IMR-90 (cell line): ENCODE results near the gene PLCB4. TPM values are rescaled to one million over a fixed set of nuclear protein-coding genes. Genes with fewer than 3 reads are reported as not detected.

Experiments used
- ATAC-seq: fragments of 200-7000 bp; cut with Tn5 transposase; 2 replicates; pipeline ENCODE4 v1.9.1; 2020; ENCODE audit warnings: low read depth, mild to moderate bottlenecking, moderate library complexity
- BruUV-seq: library from RNA; stranded (reverse); fragments of 400-500 nt; replicated peaks from 2 replicates; lab custom pipeline; 2021; lab: Mats Ljungman, UMichigan
- CTCF ChIA-PET: fragments of 300-600 bp; formaldehyde crosslinking; extraction: SDS; loops from one replicate; lab custom pipeline; 2021; ENCODE audit warnings: antibody characterized with exemption; lab: Yijun Ruan, JAX
- POLR2A ChIA-PET: fragments of 300-600 bp; sonication (Branson Sonifier 250); formaldehyde crosslinking; loops from one replicate; lab custom pipeline; 2022; ENCODE audit warnings: antibody characterized with exemption; ENCODE audit not compliant: unreplicated experiment; lab: Charles Lee
- DNase-seq: peaks from one replicate; pipeline ENCODE4 v3.0.0; 2013
- H2AFZ ChIP-seq: replicated peaks from 2 replicates; pipeline ENCODE3; 2013; ENCODE audit warnings: low read length, mild to moderate bottlenecking; ENCODE audit not compliant: poor library complexity
- H2AK5ac ChIP-seq: 2 replicates; pipeline ENCODE4 v1.6.1; 2013; ENCODE audit warnings: low read depth, low read length, inconsistent platforms
- H2AK9ac ChIP-seq: replicated peaks from 2 replicates; pipeline ENCODE3; 2013; ENCODE audit warnings: mild to moderate bottlenecking, low read depth, low read length, moderate library complexity; ENCODE audit not compliant: poor library complexity
- H2BK120ac ChIP-seq: 2 replicates; pipeline ENCODE4 v1.6.1; 2013; ENCODE audit warnings: low read depth, low read length, inconsistent platforms
- H2BK15ac ChIP-seq: 3 replicates; pipeline ENCODE4 v1.6.1; 2013; ENCODE audit warnings: low read depth, low read length, inconsistent platforms
- H2BK20ac ChIP-seq: 2 replicates; pipeline ENCODE4 v1.6.1; 2013; ENCODE audit warnings: low read depth, mild to moderate bottlenecking, inconsistent platforms, low read length, moderate library complexity
- H2BK5ac ChIP-seq: 2 replicates; pipeline ENCODE4 v1.6.1; 2013; ENCODE audit warnings: mild to moderate bottlenecking, low read depth, low read length, inconsistent platforms; ENCODE audit not compliant: poor library complexity, severe bottlenecking
- H3K14ac ChIP-seq: replicated peaks from 2 replicates; pipeline ENCODE4 v1.6.1; 2013; ENCODE audit warnings: low read depth, low read length, inconsistent platforms
- H3K18ac ChIP-seq: 2 replicates; pipeline ENCODE4 v1.6.1; 2013; ENCODE audit warnings: low read depth, low read length, control low read depth
- H3K23ac ChIP-seq: 2 replicates; pipeline ENCODE4 v1.6.1; 2013; ENCODE audit warnings: low read depth, low read length, inconsistent platforms
- H3K27ac ChIP-seq: 2 replicates; pipeline ENCODE4 v1.5.1; 2013; ENCODE audit warnings: mild to moderate bottlenecking, control low read depth, low read length; ENCODE audit not compliant: insufficient read depth
- H3K27me3 ChIP-seq: 2 replicates; pipeline ENCODE4 v1.6.1; 2013; ENCODE audit warnings: low read length; ENCODE audit not compliant: control insufficient read depth, insufficient read depth
- H3K36me3 ChIP-seq: 2 replicates; pipeline ENCODE4 v1.6.1; 2013; ENCODE audit warnings: low read length, mixed read lengths; ENCODE audit not compliant: control insufficient read depth, insufficient read depth
- H3K4ac ChIP-seq: 2 replicates; pipeline ENCODE4 v1.6.1; 2013; ENCODE audit warnings: low read depth, low read length, inconsistent platforms
- H3K4me1 ChIP-seq: 2 replicates; pipeline ENCODE4 v1.6.1; 2013; ENCODE audit warnings: low read length, mixed read lengths; ENCODE audit not compliant: control insufficient read depth, insufficient read depth
- H3K4me2 ChIP-seq: 2 replicates; pipeline ENCODE4 v1.6.1; 2013; ENCODE audit warnings: low read depth, mild to moderate bottlenecking, control low read depth, low read length, moderate library complexity
- H3K4me3 ChIP-seq: 2 replicates; pipeline ENCODE4 v1.5.1; 2013; ENCODE audit warnings: low read depth, mild to moderate bottlenecking, control low read depth, low read length, moderate library complexity; ENCODE audit not compliant: insufficient read depth
- H3K56ac ChIP-seq: 2 replicates; pipeline ENCODE4 v1.6.1; 2013; ENCODE audit warnings: low read length, inconsistent platforms; ENCODE audit not compliant: insufficient read depth; ENCODE audit errors: extremely low read depth
- H3K79me1 ChIP-seq, 2 experiments: 2 replicates each; pipeline ENCODE4 v1.6.1; 2013; ENCODE audit warnings: low read length in 2 of 2, inconsistent platforms in 1 of 2, low read depth in 1 of 2
- H3K9ac ChIP-seq: 2 replicates; pipeline ENCODE4 v1.6.1; 2013; ENCODE audit warnings: low read depth, low read length, control low read depth
- H3K9me1 ChIP-seq: 2 replicates; pipeline ENCODE4 v1.6.1; 2013; ENCODE audit warnings: low read length, inconsistent platforms; ENCODE audit not compliant: insufficient read depth
- H3K9me3 ChIP-seq: 2 replicates; pipeline ENCODE4 v1.6.1; 2013; ENCODE audit warnings: low read length; ENCODE audit not compliant: control insufficient read depth, insufficient read depth
- H4K20me1 ChIP-seq: 2 replicates; pipeline ENCODE4 v1.6.1; 2013; ENCODE audit warnings: low read length, inconsistent platforms; ENCODE audit not compliant: insufficient read depth
- H4K5ac ChIP-seq: 2 replicates; pipeline ENCODE4 v1.6.1; 2013; ENCODE audit warnings: mild to moderate bottlenecking, low read depth, low read length, control low read depth
- H4K8ac ChIP-seq, 2 experiments: 2 replicates each; pipeline ENCODE4 v1.6.1; 2013; ENCODE audit warnings: low read depth in 2 of 2, low read length in 2 of 2, control low read depth in 1 of 2, inconsistent platforms in 1 of 2
- H4K91ac ChIP-seq: 2 replicates; pipeline ENCODE4 v1.6.1; 2013; ENCODE audit warnings: low read depth, low read length, inconsistent platforms; ENCODE audit not compliant: insufficient read depth
- BHLHE40 ChIP-seq: fragments of 150-350 bp; IDR thresholded peaks from 2 replicates; pipeline ENCODE4 v1.6.1; 2016; ENCODE audit warnings: mild to moderate bottlenecking, low read depth, low read length
- CEBPB ChIP-seq: IDR thresholded peaks from 2 replicates; pipeline ENCODE4 v1.6.1; 2012; ENCODE audit warnings: low read depth, low read length, improper control_type of control experiment
- CHD1 ChIP-seq: IDR thresholded peaks from 2 replicates; pipeline ENCODE4 v1.6.1; 2012; ENCODE audit warnings: low read depth, low read length, improper control_type of control experiment
- CTCF ChIP-seq: conservative IDR thresholded peaks from 2 replicates; pipeline ENCODE4 v1.5.1; 2012; ENCODE audit warnings: mild to moderate bottlenecking, low read depth, low read length, improper control_type of control experiment
- ELK1 ChIP-seq: fragments of 150-350 bp; IDR thresholded peaks from 2 replicates; pipeline ENCODE4 v1.6.1; 2016; ENCODE audit warnings: low read depth, mild to moderate bottlenecking, low read length, moderate library complexity, borderline replicate concordance
- FOS ChIP-seq: fragments of 150-350 bp; IDR thresholded peaks from 2 replicates; pipeline ENCODE4 v1.6.1; 2016; ENCODE audit warnings: low read depth, low read length
- MAFK ChIP-seq: IDR thresholded peaks from 2 replicates; pipeline ENCODE4 v1.6.1; 2012; ENCODE audit warnings: low read depth, low read length, improper control_type of control experiment
- MAZ ChIP-seq: IDR thresholded peaks from 2 replicates; pipeline ENCODE4 v1.6.1; 2012; ENCODE audit warnings: low read depth, mild to moderate bottlenecking, low read length, improper control_type of control experiment, moderate library complexity, borderline replicate concordance
- NFE2L2 ChIP-seq: fragments of 150-350 bp; IDR thresholded peaks from 2 replicates; pipeline ENCODE4 v1.6.1; 2016; ENCODE audit warnings: low read depth, mild to moderate bottlenecking, low read length
- POLR2A ChIP-seq: IDR thresholded peaks from 2 replicates; pipeline ENCODE4 v1.6.1; 2012; ENCODE audit warnings: mild to moderate bottlenecking, low read depth, low read length
- RAD21 ChIP-seq: IDR thresholded peaks from 2 replicates; pipeline ENCODE4 v1.6.1; 2012; ENCODE audit warnings: low read length, improper control_type of control experiment
- RCOR1 ChIP-seq: IDR thresholded peaks from 2 replicates; pipeline ENCODE4 v1.6.1; 2012; ENCODE audit warnings: mild to moderate bottlenecking, low read length, improper control_type of control experiment; ENCODE audit not compliant: insufficient replicate concordance
- RFX5 ChIP-seq: IDR thresholded peaks from 2 replicates; pipeline ENCODE4 v1.8.0; 2012; ENCODE audit warnings: low read depth, mild to moderate bottlenecking, low read length, moderate library complexity
- SMC3 ChIP-seq: fragments of 150-350 bp; IDR thresholded peaks from 2 replicates; pipeline ENCODE4 v1.6.1; 2016; ENCODE audit warnings: low read depth, mild to moderate bottlenecking, antibody characterized with exemption, low read length, moderate library complexity
- USF2 ChIP-seq: fragments of 150-350 bp; IDR thresholded peaks from 2 replicates; pipeline ENCODE4 v1.6.1; 2017; ENCODE audit warnings: mild to moderate bottlenecking, antibody characterized with exemption, low read length, low read depth
- WGBS, 2 experiments: methylation state at CpG; one replicate each; pipeline versions ENCODE4 v1.1.5 to v1.1.7; 2013; ENCODE audit warnings: missing lambda C conversion rate in 2 of 2; ENCODE audit not compliant: insufficient read length in 1 of 2; ENCODE audit errors: extremely low coverage in 2 of 2; 5-methylcytosine and 5-hydroxymethylcytosine counted together
- dilution Hi-C: fragments of 300-500 bp; cut with HindIII; formaldehyde crosslinking; loops from one replicate; pipeline ENCODE4 v1.14.3; 2018; ENCODE audit warnings: low sequenced_read_pairs; ENCODE audit not compliant: unreplicated experiment
- in situ Hi-C: fragments of 300-500 bp; cut with MboI; formaldehyde crosslinking; loops from 3 replicates; pipeline ENCODE4 v1.14.3; 2019; ENCODE audit warnings: low sequenced_read_pairs, inconsistent platforms, mixed read lengths
- intact Hi-C: fragments of 100-400 bp; cut with micrococcal nuclease; formaldehyde crosslinking; loops from 2 replicates; pipeline ENCODE4 v1.10.0; 2022
- polyA plus RNA-seq, 3 experiments: library from polyadenylated mRNA; depleted of rRNA; stranded (reverse); fragments of >200 nt; gene quantifications; 2 replicates each; pipeline ENCODE4 v1.2.3, GENCODE V29; 2012; ENCODE audit warnings: low replicate concordance in 1 of 3
- total RNA-seq: library from RNA; depleted of rRNA; stranded (reverse); fragments of >200 nt; gene quantifications from 2 replicates; pipeline ENCODE4 v1.2.3, GENCODE V29; 2012

PLCB4 gene
- total and polyA plus RNA-seq, 2 of the 4 experiments (the other 2 are of a cell fraction): 12.5 to 24.0 TPM

GRCh38 chr20:9480066-9480465, 411.2 kb downstream of the PLCB4 start:
- Histone ChIP-seq H2BK15ac (no peak overlapping the region), H3K56ac (no peak overlapping the region), H3K27ac (no peak overlapping the region), H3K36me3 (0 out of 2 replicates have a peak, but pooled peaks cover 2% of the 10 kb centered on the region), H3K4me2 (no peak overlapping the region), H3K4ac (no peak overlapping the region), H2BK120ac (no peak overlapping the region), H3K18ac (no peak overlapping the region), H3K27me3 (no peaks in the 10 kb centered on the region), H2BK20ac (no peak overlapping the region), H4K20me1 (no peaks in the 10 kb centered on the region), H3K23ac (no peak overlapping the region), H4K91ac (no peak overlapping the region), H2AK9ac (no peak overlapping the region), H3K9me1 (peaks cover 4% of the 10 kb centered on the region), H3K9ac (no peak overlapping the region), H2BK5ac (no peak overlapping the region), H4K8ac (no peak overlapping the region), H2AK5ac (no peak overlapping the region), H4K5ac (no peak overlapping the region), H3K14ac (no peak overlapping the region), H3K4me3 (no peak overlapping the region), H3K79me1 (no peaks in the 10 kb centered on the region; a peak in 1 of 4 replicates), H3K9me3 (no peaks in the 10 kb centered on the region), H3K4me1 (no peaks in the 10 kb centered on the region), H2AFZ (no peak overlapping the region)
- intact Hi-C loops: no loop called here
- ATAC-seq (no peak), DNase-seq (no peak)
- in situ Hi-C loops: no loop called here
- WGBS, 2 experiments: 100% methylated on average over 1 of the region's 4 CpGs; no CpG with 5 or more reads in 1 of the 2 experiments
- TF ChIP-seq CHD1 (no peak), USF2 (no peak), ELK1 (no peak), RCOR1 (no peak), MAZ (no peak), CTCF (no peak), SMC3 (no peak), CEBPB (no peak), MAFK (no peak), RFX5 (no peak), POLR2A (no peak), FOS (no peak), NFE2L2 (no peak), RAD21 (no peak), BHLHE40 (no peak)
- dilution Hi-C loops: no loop called here
- CTCF ChIA-PET: no interaction called here
- no TSS peak for BruUV-seq
- POLR2A ChIA-PET: no interaction called here
